Amniotic stem cell (primary cell): ENCODE measurements around the gene CACFD1.

ENCODE experiments used
- DNase-seq: peaks from one replicate; lab custom pipeline; 2025; lab: John Stamatoyannopoulos, UW

CACFD1 gene

DNA sequence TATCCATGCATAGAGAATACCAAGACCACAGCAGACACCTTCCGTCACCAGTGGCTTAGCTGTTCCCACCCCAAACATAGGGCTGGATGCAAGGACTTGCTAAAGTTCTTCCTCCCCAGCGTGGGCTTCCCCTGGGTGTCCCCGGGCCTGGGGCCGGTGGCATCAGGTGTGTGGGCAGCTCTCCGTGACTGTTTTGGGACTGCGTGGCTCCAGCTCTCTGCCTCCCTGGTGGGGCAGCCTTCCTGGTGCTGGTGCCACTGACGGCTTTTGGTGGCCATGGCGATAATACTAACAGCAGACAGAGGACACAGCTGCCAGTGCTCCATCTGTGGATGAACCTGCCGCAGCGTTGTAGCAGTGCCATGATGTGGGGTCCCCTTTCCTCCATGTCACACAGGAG lies 4.9 kb downstream of the CACFD1 start:
- no peak for DNase-seq

DNA sequence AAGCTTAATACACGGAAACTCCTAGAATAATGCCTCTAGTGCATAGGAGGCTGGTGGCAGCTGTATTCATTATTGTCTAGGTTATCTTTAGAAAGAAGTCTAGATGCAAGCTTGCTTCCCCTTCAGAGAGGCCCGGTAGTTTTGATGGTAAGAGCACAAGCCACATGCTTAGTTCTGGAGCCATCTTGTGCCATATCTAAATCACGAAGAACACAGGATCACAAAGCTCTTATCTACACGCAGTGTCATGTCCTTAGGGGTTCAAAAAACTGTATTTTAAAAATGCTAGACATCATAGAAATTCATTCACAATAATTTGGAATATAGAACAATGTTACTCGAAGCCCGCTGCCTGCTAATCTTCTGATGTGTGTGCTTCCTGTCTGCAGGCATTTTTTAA lies 6.2 kb downstream of the CACFD1 start:
- no peak for DNase-seq

DNA sequence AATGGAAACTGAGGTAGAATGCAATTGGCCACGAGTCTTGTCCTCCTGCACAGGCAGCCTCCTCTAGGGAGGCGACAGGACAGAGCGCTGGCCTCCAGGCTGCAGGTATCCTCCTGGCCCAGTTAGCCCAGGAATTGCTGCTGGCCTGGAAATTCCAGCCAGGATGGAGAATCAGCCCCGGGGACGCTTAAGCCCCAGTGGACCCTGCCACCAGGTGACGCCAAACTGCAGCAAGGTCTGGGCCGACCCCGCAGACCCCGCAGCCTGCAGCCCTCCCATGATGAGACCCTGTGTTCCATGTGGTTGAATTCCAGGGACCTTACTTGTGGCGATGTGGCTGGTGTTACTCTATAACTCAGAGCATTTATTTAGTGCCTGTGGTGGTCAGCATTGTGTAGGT lies 7.3 kb downstream of the CACFD1 start:
- DNase-seq, result no peak

DNA sequence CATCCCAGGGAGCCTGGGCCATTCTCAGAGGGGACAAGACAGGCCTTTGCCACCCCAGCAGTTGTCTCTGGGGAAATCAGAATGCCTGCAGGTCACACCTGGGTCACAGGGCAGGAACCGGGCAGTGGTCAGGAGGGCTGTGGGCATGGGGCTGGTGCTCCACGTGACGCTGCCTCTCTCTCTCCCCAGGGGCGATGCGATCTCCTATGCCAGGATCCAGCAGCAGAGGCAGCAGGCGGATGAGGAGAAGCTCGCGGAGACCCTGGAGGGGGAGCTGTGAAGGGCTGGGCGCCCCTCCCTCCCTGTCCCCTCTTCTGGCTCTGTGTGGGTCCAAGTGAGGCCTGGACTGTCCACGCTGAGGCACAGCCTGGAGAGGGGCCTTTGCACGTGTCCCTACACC lies 8.6 kb downstream of the CACFD1 start:
- DNase-seq, result no peak

DNA sequence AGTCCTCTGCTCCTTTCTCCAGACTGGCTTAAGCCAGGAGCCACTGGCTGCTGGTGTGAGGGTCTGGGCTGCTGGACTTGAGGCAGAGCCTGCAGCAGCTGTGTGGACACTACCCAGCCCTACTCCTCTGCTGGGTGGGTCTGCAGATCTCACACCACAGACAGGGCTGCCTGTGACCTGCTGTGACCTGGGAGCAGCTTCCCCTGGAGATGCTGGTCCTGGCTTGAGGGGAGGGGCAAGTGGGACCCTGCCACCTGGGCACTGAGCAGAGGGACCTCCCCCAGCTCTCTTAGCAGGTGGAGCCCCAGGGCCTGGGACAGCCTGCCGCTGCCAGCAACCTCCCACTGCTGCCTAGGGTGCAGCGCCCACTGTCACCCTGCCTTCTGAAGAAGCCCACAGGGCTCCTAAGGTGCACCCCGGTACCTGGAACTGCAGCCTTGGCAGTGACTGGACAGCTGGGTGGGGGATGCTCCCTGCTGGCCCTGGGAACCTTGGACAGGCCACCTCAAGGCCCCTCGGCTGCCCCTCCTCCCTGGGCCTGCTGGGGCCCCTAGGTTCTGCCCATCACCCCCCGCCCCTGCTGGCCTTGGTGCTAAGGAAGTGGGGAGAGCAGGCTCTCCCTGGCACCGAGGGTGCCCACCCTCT lies 9.1 kb downstream of the CACFD1 start:
- no peak for DNase-seq

DNA sequence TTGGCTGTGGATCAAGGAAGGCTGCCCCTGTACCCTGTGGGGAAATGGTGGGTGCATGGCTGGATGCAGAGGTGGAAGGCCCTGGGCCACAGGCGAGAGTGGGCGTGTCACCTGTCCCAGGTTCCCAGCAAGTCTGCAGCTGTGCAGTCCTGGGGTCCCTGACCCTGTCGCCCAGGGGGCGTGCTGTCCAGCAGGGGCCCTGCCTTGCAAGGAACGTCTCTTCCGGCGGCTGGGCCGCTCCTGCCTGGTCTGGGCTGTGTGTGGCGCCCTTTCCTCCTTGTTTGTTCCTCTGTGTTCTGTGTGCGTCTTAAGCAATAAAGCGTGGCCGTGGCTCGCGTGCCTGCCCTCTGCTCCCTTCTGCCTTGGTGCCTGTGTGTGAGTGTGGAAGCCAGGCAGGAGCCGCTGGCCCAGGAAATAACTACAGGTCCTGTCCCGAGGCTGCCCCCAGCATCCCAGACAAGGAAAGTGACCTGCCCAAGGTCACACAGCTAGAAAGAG lies 10.7 kb downstream of the CACFD1 start:
- DNase-seq, result no peak

DNA sequence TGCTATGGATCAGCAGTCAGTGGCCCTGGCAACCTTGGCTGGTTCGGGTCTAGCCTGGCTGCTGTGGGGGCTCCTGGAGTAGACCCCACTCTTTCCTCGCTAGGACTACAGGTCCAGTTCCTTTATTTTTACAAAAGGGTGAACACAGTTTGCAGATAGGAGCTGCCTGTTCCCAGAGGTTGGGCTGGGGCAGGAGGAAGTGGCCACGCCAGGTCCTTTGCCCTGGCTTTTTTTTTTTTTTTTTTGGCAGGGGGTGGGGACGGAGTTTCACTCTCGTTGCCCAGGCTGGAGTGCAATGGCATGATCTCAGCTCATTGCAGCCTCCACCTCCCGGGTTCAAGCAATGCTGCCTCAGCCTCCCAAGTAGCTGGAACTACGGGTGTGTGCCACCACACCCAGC lies 11.2 kb downstream of the CACFD1 start:
- no peak for DNase-seq

DNA sequence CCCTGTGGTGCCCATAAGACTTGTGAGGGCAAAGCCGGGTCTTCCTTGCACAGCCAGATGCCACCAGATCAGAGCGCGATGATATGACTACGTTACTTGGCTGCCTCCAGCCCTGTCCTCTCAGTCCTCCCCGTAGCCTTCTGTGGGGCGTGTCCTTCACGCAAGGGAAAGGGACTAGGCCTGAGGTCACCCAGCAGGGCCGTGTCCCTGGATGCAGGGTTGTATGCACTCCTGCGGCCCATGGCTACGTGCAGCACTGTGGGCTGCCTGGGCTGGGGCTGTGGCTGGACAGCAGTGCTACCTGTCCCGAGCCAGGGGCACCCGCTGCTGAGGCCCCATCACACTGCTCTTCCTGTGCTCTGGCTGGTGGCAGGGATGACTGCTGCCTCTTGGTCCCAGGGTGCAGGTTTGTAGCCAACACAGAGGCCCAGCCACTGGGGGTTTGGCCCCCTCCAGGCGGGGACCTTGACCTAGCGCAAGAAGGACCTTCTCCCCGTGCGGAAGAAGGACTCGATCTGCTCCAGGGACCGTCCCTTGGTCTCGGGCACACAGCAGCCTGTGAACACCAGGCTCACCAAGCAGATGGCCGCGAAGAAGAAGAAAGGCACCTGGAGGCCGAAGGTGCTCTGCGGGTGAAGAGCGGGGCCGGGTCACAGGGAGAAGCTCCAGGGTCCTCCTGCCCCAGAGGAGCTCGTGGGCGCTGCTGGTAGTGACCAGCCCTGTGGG lies 11.9 kb downstream of the CACFD1 start:
- no peak for DNase-seq

DNA sequence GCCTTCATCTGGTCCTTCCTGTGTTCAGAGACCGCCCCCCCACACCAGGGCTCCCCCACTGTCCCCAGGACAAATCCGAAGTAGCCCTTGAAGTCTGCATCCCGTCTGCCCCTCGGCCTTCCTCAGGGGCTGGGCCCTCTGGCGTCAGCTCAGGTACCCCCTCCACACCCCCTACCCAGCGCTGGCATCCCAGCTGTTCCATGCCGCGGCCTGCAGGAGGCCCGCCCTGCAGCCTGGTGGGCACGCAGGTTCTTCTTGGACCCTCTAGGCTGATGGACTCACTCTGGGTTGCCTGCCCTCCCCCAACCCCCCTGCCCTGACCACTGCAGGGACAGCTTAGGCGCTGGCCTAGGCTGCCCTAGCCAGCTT lies 12.5 kb downstream of the CACFD1 start:
- no peak for DNase-seq

DNA sequence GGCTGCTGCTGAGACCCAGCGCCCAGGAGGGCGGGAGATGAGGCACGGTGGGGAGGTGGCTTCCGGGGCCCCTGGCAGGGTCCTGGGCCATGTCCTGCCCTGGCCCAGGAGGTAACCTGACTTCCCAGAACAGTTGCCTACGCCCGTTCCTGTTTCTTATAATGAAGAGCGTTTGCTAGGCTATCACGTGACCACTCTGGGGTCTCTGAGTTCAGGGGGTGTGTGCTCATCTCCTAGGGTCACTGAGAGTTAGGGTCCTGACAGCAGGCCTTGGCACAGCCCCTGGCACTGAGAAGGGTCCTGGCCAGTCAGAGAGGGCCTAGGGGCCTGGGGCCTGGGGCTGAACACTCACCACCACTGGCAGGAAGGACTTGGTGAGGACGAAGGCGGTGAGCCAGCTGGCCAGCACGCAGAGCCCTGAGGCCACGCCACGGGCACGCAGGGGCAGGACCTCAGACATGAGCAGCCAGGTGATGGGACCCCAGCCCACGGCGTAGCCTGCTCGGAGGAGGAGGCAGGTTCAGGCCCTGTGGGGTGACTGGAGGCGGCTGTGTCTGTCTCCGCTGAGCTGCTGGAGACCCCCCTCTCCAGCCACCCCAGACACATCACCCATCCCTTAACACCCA lies 13.1 kb downstream of the CACFD1 start:
- no peak for DNase-seq

DNA sequence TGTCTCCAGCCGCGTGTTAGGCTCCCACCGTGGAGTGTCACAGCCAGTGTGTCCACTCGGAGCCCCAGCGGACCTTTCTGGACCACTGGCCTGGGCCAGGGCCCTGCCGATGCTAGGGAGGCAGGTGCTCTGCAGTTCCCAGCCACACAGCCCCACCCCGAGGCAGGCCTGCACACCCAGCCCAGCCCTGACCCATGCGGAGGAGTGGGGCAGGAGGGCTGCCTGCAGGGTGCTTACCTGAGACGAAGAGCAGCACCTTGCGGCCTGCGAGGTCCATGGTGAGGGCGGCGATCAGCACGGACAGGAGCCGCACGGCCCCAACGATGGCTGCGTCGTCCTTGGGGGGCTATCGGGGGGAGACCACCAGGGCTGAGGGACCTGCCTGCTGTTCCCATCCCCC lies 14.0 kb downstream of the CACFD1 start:
- no peak for DNase-seq

DNA sequence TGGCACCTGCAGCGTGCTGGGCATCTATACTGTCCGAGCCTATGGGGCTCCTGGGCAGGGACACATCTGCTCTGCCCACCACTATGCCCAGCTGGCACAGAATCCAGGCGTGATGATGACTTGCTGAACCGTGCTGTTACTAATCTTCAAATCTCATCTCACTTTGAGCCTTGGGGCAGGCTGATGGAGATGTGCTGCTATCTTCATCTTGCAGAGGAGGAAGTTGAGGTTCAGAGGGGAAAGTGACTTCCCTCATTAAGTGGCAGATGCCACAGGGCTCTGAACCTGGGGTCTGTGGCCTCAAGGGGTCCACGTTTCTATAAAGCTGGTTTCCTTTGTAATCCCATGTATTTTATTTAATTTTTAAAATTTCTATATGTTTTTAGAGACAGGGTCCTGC lies 14.4 kb downstream of the CACFD1 start:
- no peak for DNase-seq

DNA sequence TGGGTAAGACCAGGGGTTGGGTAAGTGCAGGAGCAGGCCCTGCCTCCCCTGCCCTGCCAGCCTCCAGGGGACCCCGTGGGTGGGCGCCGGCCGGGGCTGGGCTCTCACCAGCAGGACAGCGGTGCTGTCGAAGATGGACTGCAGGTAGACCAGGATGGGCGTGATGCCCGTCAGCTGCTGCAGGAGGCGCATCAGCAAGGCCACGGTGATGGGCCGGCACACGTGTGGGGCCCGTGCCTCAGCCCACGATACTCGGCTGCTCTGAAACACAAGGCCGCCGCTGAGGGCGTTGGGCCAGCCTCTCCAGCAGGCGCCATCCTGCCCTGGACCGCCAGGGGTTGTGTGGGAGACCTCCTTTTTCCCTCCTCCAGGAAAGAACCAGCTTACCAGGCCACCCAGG lies 15.1 kb downstream of the CACFD1 start:
- DNase-seq, result no peak

DNA sequence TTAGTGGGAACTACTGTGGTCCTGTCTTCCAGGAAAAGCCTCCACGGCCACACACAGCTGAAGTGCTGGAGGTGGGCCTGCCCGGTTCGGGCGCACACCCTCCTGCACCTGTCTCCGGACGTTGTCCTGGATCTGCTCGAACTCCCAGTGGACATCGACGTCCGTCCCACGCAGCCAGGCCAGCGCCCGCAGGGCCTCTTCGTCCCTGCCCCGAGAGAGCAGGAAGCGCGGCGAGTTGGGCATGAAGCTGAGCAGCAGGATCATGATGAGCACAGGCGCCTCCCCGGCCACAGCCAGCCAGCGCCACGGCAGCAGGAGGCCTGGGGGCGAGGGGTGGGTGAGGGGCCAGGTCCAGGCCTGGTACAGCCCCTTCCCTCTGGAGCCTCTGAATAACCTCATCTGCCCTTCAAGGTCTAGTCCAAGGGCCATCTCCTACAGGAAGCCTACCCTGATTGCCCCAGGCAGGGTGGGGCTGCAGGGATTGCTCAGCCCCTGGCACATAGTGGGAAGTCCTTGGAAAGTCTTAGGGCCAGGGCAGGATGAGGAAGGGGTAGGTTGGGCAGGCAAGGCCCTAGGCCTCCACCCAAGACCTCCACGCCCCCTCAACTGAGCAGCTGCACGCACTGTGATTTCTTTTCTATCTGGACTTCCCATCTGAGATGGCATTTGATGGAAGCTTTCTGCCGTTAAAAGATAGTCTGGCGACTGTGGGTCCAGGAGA lies 15.7 kb downstream of the CACFD1 start:
- DNase-seq, result no peak

DNA sequence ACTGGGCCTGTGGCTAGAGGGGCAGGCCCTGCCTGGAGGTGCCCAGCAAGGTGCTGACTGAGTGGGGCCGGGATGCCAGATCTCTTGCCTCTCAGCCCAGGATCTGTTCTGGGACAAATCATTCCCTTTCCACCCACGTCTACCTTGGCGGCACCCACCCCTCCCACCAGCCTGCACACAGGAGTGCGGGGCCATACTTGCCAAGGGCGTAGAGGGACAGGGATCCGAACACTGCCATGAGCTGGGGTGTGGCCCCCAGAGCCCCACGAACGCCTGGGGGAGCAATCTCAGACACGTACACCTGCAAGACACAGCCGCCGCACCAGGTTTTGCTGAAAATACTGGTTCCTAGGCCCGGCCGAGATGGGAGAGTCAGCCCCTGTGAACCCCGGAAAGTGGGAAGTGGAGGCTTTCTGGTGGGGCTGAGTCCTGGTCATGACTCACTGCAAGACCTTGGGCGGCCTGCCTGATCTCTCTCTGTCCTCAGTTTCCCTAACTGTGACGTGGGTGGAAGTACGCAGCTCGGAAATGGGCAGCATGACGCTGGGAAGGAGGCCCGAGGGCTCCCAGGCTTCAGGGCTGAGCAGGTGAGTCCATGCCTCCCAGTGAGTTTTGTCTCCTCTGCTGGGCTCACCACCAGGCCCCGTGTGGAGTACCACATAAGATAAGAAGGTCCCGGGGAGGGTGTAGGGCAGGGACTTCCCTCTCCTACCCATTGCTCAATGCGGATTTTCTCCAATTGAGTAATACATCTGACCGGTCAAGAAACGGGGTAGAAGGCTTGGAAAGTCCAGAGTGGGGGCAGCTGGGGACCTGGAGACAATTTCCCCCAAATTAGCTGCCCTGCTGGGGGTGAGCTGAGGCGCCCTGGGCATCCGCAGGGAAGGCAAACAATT lies 16.5 kb downstream of the CACFD1 start:
- DNase-seq, result no peak

DNA sequence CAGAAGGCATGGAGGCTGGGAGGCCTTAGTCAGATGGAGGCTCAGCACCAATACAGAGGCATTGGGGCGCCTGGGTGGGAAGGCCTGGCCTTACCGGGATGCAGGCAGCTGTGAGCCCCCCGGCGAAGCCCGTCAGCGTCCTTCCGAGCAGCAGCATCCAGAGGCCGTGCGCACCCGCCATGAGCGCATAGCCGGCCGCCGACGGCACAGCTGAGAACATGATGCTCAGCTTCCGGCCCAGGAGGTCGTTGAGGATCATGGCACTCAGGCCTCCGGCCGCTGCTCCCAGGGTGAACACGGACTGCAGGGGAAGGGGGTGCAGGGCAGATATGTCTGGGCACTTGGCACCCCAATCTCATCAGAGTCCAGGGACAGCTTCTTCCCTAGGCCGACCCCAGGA lies 17.2 kb downstream of the CACFD1 start:
- no peak for DNase-seq

DNA sequence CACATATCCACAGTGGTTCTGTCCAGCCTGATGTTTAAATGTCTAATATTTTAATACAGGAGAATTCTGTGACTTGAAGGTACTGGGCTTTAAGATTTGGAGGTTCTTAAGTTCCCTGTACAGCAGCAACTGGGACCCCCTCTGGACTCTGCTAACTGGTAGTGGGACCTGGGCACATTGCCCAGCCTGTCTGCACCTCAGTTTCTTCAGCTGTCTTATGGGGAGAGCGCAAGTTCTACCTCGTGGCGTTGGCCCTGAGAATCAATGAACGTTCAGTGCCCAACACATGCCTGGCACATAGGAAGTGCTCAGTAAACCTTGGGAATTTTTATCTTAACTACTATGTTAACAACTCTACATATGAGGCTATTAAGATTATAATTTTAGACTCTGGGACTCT lies 17.7 kb downstream of the CACFD1 start:
- no peak for DNase-seq

DNA sequence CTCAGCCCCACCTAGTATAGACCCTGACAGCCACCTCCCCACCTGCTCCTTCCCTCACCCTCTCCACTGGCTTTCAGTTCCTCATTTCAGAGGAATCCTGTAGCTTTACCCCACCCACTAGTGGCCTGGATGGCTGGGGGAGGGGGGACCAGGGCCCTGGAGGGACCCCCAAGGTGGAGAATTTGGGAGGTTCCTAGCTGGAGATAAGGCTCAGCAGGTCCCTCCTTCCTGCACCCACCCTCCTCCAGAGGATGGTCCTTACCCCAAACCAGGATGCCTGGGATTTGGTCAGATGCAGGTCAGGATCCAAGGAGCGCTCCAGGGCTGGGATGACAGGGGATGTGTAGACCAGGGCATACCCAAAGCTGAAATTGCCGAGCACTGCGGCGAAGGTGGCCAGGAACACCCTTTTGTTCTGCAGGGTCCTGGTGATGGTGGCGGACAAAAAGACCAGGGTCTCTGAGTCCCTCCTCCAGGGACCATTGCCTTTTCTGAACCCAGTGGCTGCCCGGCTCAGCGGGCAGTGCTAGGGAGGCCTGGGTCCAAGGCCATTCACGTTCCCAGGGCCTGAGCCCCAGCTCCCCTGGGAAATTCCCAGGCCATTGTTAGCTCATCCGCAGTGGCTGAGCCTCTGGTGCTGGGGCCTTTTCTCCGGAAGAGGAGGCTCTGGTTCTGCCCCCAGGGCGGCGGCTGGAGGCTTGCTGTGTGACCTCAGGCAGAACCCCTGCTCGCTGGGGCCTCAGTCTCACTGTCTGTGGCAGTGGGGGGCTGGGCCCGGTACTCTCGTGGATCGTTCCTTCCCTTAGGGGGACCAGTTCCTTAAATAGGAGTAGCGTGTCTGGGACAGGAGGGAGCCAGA lies 18.4 kb downstream of the CACFD1 start:
- DNase-seq, result no peak

DNA sequence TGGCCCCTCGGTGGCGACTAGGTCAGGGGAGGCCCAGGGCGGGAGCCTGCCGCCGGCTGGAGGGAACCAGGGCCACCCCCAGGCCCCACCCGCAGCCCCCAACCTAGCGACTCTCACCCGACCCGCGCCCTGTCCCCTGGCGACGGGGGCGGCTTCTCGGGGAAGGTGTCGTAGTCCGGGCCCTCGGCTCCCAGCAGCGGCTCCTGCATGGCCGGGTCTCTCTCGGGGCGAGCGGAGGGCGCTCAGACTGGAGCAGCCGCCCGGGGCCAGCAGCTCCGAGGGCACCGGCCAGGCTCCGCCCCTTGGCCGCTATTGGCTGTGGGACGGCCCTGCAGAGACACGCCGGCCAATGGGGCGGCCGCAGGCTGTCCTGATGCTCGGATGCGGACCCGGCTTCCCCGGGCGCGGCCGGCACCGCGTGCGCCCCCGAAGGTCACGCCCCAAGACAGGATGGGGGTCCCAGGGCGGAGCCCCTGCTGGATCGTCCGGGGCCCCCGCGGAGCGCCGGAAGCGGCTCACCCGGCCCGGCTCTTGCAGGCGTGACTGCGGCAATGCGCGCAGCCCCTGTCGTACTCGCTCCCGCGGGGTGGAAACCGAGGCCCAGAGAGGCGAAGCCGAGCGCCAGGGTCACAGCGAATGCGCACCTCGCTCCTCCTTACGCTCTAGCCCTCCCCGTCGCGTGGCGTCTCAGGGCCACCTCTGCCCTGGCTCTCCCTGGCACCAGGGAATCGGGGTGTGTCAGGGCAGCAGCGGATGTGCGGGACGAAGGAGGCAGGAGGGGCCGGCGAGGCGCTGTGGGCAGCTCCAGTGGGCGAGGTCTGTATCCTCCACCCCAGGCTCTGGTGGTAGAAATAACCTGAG lies 19.3 kb downstream of the CACFD1 start, which contains the start of gene SLC2A6:
SLC2A6 (minus strand) TSS at position 249 of the 861 bp plus-strand sequence; CDS start at position 209, 40 bp downstream.
- peak; percentile 42 for DNase-seq

DNA sequence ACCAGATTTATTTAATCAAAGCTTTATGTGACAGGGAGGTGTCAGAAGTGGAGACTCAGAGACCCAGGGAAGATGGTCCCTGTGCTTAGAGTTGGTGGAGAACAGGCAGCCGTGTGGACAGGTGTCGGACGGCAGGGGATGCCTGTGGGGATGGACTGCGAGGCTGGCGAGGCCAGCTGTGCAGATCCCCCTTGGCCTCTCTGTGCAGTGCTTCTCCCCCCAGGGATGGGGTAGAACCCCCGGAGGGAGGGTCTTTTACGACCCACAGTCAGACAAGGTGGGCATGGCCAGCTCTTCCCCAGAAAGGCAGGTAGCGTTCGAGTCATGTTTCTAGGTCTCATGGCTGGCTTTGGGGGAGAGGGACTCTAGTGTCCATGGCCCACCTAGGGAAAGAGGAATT lies 23.8 kb downstream of the CACFD1 start:
- no peak for DNase-seq
